OCI-LY7 (cell line): ENCODE measurements around the gene MAL.

Experiments used
- CTCF ChIP-seq: fragments of 200-600 bp; sonication (generic); conservative IDR thresholded peaks from 2 replicates; pipeline ENCODE4 v1.5.1; 2014; ENCODE audit warnings: mild to moderate bottlenecking, antibody characterized with exemption, low read length, moderate library complexity, mixed read lengths
- EZH2phosphoT487 ChIP-seq: fragments of 200-600 bp; sonication (generic); IDR thresholded peaks from 2 replicates; pipeline ENCODE4 v1.6.1; 2018; ENCODE audit warnings: low read depth, borderline replicate concordance, mild to moderate bottlenecking, mixed run types, antibody characterized with exemption, low read length, moderate library complexity, mixed read lengths

- TF ChIP-seq CTCF (no peak), EZH2phosphoT487 (no peak)
Observed at GRCh38 chr2:95049961-95050360, 24.5 kb downstream of the MAL start.
